HG03175 (cell line): Measurements from ENCODE around the gene BRPF3.

Experiments
- ATAC-seq: cut with Tn5 transposase; IDR thresholded peaks from one replicate; pipeline ENCODE4 v1.9.1; 2021; ENCODE audit warnings: mild to moderate bottlenecking, moderate library complexity; ENCODE audit not compliant: unreplicated experiment

BRPF3 gene

DNA sequence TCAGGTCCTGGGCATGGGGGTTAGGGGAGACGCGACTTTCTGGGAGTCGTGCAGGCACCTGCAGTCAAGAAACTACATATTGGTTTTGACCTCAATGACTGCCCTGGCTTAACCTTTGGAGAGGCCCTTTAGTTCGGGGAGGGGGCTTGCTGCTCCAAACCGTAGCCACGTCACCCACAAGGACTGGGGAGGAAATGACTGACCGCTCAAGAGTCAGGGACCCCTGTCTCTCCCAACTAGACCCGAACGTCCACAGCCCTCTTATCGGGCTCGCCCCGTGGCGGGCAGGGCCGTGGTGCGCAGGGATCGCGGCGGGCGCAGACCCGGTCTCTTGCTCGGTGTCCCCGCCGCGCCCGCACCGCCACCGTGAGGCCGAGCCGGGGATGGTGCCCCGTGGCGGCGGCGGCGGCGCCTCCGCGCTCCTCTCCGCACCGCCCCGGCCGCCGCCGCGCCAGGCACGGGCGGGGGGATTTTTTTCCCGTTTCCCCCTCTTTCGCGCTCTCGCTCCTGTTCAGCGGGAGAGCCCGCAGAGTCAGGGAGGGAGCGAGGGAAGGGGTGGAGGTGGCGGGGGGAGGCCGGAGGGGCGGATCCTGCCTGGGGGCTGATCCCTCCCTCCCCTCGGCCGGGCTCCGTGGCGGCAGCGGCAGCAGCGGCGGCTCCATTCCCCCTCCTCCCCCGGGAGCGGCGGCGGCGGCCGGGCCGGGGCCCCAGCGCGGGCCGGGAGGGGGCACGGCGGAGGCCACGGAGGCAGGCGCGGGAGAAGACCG lies at the start of gene BRPF3:
Gene BRPF3 (plus strand): TSS at position 632 of the 767 bp plus-strand sequence. CDS start 3,579 bp downstream, outside the sequence.
- ATAC-seq = peak; percentile 64

DNA sequence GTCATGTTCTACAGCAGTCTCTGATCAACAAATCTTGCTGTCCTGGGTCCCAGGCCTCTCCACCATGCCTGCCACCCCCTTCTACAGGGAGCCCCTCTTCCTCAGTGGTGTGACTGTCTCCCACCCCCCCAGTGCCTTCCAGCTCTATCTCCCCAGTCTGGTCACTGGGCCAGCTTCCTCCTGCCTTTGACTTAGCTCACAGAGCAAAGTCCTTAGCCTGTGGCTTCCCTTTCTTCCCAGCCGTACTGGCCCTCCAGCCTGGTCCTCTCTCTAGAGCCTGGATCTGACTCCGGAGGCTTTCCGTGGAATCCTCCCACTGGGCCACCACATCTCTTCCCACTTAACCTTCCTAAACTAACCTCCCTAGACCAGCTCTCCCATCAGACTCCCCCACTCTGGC lies 49.2 kb upstream of the BRPF3 start:
- ATAC-seq = no peak

DNA sequence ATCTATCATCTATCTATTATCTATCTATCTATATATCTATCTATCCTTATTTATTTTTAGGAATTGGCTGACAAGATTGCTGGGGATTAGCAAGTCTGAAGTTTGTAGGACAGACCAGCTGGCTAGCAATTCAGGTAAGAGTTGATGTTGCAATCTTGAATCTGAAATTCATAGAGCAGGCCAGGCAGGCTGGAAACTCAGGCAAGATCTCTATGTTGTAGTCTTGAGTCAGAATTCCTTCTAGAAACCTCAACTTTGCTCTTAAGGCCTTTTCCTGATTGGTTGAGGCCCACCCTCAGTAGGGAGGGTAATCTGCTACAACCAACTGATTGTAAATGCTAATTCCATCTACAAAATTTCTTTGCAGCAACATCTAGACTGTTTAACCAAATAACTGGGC lies 47.1 kb upstream of the BRPF3 start:
- ATAC-seq = no peak

DNA sequence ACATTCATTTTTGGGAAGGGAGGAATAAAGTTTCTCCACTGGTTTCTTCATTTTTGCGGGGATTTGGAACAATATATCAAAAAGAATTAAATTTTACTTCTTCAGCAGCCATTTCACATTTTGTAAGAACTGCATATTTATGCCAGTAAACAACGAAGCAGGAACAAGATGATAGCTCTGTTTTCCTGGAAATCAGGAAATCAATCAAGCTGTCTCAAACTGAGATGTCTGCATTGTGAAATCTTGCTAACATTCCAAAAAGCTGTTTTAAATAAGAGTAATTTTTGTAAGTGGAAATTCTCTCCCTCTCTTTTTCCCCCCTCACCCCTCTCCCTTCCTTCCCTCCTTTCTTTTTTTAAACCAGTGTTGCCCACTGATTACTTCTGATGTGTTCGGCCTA lies 46.3 kb upstream of the BRPF3 start:
- ATAC-seq = no peak

DNA sequence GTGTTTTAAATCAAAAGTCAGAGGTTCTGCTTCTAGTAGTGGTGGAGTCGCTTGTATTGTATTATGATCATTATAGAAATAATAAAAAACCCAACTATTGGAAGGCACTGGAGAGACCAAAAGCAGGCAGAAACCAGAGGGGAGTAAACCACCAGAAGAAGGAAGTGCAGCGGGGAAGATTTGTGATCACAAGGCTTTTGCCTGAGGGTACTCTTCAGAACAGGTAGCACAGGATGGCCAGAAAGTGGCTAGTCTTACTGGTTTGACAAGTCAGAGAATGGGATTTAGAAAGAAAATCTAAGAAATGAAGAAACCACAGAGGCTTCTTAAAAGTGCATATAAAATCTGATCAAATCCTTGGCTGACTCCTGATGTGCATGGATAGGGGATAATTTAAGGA lies 42.3 kb upstream of the BRPF3 start:
- no peak for ATAC-seq

DNA sequence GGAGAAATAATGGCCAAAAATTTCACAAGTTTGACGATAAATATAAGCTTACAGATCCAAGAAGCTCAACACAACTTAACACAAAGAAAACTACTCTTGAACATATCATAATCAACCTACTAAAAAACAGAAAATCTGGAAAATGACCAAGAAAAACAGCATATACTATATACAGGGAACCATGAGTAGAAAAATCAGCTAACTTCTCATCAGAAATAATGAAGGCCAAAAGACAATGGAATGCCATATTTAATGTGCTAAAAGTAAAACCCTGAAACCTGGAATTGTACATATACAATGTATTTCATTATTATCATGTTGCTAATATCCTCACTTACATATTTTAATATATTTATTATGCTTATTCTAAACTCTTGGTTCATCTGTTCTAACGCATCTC lies 40.9 kb upstream of the BRPF3 start:
- ATAC-seq = no peak

DNA sequence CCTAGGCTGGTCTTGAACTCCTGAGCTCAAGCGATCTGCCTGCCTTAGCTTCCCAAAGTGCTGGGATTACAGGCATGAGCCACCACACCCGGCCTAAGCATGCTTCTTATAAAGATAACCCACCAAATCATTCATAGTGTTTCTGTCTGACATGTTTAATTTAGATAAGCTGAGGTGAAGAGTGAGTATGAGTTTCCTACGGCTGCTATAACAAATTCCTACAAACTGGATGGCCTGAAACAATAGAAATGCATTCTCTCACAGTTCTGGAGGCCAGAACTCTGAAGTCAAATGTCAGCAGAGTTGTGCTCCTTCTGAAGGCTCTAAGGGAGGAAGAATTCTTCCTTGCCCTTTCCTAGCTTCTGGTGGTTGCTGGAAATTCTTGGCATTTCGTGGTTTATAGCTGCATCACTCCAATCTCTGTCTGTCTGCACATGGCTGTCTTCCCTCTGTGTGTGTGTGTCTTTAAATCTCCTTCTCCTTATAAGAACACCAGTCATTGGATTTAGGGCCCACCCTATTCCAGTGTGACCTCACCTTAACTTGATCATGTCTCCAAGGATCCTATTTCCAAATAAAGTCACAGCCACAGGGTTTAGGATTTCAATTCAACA lies 36.3 kb upstream of the BRPF3 start:
- no peak for ATAC-seq

DNA sequence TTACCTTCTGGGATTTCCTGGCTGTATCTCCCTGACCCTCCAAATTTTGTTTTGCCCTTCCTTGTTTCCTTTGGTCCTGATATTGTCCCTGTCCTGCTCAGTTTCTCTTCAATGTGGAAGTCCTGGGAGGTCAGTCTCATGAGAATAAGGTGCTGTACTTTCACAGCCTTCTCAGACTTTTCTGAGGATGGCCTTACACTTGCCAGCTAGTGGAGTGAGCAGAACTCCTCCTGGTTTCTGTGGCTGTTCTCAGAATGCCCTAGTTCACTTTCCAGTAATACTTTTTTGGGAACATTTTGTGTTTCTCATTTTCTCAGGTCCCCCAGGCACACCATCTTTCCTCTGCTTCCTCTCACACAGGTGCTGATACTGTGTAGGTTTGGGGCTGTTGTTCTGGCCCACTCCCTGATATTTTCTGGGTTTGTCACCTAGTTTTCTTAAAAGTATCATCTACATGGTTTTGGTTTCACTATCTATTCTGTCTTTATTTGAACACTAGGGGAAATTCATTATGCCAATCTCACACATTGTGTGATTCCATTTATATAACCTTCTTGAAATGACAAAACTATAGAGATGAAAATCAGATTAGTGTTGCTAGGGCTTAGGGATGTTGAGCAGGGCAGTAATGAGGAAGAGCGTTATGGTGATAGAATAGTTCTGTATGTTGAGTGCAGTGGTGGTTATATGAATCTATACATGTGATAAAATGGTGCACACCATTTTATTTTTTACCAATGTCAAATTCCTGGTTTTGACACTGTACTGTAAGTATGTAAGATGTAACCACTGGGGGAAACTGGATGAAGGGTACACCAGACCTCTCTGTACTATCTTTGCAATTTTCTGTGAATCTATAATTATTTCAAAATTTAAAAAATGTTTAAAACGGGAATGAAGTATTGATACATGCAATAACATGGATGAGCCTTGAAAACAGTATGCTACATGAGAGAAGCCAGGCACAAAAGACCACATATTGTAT lies 27.2 kb upstream of the BRPF3 start:
- ATAC-seq = no peak

DNA sequence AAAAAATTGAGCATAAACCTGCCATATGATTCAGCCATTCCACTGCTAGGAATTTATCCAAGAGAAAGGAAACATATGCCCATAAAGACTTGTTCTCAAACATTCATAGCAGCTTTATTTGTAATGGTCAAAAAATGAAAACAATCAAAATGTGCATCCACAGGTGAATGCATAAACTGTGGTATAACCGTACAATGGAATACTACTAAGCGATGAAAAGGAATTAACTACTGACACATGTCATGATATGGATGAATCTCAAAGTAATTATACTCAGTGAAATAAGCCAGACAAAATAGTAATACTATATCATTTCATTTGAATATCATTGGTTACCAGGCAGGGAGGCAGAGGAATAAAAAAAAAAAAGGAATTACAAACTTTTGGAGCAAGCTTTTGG lies 25.8 kb upstream of the BRPF3 start:
- ATAC-seq = no peak

DNA sequence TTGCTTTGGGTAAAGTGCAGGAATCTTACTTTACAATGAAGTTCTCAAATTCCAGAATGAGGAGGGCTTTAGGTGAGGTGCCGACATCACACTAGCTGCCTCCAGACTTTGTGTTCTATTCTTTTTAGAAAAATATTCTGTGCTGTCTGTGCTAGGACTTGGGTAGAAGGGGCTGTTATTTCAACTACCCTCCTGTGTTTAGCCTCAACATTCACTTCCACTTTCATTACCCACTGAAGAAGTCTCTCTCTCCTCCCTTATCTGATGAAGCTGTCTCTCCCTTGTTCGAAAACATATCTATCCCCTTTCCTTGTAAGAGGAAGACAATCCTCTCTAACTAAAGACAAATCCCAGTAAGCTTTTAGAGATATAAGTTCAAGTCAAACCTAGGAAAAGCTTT lies 25.0 kb upstream of the BRPF3 start:
- ATAC-seq = no peak

DNA sequence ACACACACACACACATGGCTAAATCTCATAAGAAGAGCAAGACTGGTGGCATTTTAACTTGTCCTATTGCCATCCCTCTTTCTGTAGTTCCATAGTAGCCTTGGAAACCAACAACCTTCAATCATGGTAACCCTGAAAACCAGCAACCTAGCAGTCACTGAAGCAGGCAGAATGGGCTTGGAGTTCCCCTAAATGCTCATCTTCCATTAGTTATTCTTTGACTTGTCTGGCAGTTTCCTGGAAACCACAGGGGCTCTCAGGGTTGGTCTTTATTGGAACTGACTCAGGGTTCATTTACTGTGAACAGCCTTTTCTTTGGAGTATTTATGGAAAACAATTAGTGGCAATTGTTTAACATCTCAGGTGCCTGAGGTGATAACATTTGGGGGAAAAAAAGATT lies 19.4 kb upstream of the BRPF3 start:
- no peak for ATAC-seq

DNA sequence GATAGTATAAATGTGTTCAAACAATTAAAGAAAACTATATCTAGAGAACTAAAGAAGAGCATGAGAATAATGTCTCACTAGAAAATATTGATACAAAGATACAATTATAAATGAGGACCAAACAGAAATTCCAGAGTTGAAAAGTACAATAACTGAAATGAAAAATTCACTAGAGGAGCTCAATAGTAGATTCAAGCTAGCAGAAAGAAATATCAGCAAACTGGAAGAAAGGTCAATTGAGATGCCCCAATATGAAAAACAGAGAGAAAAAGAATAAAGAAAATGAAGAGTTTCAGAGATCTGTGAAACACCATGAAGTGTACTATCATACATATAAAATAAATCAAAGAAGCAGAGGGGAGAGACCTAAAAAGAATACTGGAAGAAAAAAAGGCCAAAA lies 18.0 kb upstream of the BRPF3 start:
- ATAC-seq = no peak

DNA sequence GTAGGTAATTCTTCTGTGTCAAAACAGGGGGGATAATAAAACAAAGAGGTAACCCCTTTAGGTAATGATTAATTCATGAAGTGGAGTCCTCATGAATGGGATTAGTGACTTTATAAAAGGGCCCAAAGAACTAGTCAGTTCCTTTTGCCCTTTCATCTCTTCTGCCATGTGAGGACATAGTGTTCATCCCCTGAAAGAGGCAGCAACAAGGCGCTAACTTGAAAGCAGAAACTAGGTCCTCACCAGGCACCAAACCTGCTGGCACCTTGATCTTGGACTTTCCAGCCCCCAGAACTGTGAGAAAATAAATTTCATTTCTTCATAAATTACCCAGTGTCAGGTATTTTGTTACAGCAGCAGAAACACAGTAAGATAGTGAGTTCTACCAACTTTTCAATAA lies 16.4 kb upstream of the BRPF3 start:
- no peak for ATAC-seq

DNA sequence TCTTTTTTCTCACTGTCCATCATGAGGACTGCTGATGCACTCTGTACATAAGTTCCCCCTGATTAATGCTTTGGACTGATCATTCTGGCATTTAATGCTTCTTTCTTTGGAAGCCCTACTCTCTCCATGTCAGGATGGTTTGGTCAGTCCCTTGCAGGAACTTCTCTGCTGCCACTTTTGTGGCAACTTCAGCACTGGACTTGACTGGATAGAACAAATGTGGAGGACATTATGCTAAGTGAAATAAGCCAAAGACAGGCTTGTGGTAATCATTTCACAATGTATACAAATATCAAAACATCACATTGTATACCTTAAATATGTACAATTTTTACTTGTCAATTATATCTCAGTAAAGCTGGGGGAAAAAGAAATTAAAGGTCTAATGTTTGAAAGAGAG lies 12.2 kb upstream of the BRPF3 start:
- ATAC-seq = no peak

DNA sequence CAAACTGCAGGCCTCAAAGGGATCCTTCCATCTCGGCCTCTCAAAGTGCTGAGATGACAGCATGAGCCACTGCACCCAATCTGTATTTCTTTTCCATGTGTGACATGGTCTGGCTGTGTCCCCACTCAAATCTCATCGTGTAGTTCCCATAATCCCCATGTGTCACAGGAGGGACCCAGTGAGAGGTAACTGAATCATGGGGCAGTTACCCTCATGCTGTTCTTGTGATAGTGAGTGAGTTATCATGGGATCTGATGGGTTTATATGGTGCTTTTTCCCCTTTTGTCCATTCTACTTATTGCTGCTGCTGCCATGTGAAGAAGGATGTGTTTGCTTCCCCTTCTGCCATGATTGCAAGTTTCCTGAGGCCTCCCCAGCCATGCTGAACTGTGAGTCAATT lies 10.3 kb upstream of the BRPF3 start:
- ATAC-seq = no peak

DNA sequence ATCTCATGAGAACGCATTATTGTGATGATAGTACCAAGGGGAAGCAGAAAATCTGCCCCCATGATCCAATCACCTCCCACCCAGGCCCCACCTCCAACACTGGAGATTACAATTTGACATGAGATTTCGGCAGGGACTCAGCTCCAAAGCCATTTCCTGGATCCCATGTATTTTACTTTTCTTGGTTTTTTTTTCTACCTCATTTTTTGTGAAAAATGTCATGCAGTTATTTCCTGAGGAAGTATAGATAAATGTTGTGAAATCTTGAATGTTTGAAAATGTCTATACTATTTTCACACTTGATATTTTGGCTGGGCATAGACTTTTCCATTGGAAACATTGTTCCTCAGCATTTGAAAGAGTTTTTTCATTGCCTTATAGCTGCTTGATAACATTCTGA lies 9.1 kb upstream of the BRPF3 start:
- ATAC-seq = no peak

DNA sequence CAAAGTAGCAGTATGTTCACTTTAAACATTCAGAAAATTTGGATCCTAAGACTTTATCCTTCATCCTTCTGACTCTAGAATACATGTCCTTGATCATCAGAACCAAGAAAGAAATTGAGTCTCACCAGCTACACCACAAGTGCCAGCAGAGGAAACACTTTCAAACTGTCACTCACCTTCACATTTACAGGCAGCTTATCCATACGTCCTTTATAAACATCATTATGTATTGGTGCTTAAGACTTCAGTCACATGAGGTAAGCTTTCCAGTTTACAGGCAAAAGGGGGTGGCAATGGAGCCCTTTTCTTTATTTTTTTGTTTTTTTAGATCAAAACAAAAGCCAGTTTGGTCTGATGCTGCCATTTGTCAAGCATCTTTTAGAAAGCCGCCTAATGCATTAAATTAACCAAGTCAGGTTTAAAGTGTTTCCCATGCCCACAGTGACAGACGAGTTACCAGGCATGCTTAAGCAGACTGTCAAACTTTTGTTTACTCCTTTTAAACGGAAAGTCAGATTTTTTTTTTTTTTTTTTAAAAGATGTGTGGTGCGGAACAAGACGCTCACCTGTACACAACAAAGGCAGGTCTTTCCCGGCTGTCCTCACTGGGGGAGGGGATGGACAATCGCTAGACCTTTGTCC lies 952 bp upstream of the BRPF3 start:
- ATAC-seq = no peak

DNA sequence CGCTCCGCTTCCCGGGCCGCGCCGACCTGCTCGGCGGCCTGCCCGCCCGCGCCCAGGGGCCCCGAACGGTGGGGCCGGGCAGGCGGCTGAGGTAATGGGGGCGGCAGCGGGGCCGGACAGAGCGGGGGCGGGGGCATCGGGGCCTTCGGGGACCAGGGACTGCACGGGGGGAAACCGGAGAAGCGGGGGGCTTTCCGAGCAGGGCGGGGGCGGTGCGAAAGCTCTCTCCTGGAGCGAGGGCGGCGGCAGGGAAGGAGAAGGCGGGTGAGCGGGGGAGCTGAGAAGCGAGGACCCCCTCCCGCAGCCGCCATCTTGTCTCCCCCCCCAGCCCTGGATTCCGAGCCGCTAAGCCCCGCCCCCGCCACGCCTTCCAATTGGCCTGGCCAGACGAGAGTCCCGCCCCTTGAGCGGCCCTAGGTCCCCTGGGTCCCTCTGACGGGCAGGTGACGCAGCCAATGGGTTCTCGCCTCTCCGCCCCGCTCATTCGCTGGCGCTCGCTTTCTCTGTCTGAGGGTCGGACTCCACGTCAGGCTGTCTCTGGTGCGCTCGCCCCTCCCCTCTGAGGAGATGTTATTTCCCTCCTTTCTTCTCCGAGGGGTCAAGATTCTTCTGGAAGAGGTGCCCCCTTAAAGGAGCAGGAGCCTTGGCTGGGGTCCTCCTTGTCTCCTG lies 470 bp downstream of the BRPF3 start:
- peak; percentile 94 for ATAC-seq

DNA sequence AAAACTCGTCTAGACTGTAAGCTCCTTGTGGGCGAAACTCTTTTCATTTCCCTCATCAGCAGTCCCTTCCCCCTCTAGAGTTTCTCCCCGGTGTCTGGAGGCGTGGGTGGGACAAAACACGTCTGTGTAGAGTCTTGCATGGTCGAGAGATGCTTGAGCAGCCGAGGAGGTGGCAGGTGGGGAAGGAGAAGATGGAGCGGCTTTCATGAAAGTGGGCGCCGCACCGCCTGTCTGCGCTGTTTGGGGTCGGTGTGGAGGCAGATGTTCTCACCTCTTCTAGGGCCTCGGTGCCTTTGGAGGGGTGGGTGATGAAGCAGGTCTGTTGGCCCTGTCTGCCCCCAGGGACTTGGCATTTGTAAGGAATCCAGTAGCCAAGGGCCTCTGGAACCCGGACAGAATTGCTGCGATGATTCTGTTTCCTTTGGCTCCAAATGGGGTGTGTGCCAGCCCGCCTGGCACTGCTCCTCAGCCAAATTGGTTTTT lies 1.2 kb downstream of the BRPF3 start:
- ATAC-seq = no peak

DNA sequence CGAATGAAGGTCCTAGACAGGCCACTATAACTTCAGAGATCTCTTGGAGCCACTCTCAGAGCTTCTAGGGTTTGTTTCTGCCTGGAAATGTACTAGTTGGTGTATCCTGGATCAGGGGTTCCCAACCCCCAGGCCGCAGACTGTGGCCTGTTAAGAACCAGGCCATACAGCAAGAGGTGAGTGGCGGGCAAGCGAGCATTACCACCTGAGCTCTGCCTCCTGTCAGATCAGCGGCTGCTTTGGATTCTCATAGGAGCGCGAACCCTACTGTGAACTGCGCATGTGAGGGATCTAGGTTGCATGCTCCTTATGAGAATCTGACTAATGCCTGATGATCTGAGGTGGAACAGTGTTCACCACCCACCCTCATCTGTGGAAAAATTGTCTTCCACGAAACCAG lies 2.4 kb downstream of the BRPF3 start:
- ATAC-seq = no peak
